ENCODE data around the gene PCDHA9.

The PCDHA9 gene

DNA sequence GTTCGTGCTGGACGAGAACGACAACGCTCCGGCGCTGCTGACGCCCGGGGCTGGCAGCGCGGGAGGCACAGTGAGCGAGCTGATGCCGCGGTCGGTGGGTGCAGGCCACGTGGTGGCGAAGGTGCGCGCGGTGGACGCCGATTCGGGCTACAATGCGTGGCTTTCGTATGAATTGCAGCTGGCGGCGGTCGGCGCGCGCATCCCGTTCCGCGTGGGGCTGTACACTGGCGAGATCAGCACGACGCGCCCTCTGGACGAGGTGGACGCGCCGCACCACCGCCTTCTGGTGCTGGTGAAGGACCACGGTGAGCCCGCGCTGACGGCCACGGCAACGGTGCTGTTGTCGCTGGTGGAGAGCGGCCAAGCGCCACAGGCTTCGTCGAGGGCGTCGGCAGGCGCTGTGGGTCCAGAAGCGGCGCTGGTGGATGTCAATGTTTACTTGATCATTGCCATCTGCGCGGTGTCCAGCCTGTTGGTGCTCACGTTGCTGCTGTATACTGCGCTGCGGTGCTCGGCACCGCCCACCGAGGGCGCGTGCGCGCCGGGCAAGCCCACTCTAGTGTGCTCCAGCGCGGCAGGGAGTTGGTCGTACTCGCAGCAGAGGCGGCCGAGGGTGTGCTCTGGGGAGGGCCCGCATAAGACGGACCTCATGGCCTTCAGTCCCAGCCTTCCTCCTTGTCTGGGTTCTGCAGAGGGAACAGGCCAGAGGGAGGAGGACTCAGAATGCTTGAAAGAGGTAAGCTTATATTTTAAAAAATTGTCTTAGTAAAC, 35.9 kb downstream of the PCDHA9 start:
- no peak for DNase-seq (ENCODE audit: low read depth)
- TF ChIP-seq, protein P1, sequence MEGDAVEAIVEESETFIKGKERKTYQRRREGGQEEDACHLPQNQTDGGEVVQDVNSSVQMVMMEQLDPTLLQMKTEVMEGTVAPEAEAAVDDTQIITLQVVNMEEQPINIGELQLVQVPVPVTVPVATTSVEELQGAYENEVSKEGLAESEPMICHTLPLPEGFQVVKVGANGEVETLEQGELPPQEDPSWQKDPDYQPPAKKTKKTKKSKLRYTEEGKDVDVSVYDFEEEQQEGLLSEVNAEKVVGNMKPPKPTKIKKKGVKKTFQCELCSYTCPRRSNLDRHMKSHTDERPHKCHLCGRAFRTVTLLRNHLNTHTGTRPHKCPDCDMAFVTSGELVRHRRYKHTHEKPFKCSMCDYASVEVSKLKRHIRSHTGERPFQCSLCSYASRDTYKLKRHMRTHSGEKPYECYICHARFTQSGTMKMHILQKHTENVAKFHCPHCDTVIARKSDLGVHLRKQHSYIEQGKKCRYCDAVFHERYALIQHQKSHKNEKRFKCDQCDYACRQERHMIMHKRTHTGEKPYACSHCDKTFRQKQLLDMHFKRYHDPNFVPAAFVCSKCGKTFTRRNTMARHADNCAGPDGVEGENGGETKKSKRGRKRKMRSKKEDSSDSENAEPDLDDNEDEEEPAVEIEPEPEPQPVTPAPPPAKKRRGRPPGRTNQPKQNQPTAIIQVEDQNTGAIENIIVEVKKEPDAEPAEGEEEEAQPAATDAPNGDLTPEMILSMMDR (IDR thresholded peaks at IDR 0.05; ENCODE audit: control insufficient read depth, insufficient read depth, low read depth, low read length, missing control alignments): no peak
- H3K4me3 ChIP-seq (ENCODE audit: control insufficient read depth, low read depth, low read length): no peak overlapping the region

Measured in AG09309 (cell line).